ENCODE results near the gene SETD9. TPM values are rescaled to one million over a fixed set of nuclear protein-coding genes. Genes with fewer than 3 reads are reported as not detected.

Gene SETD9
- polyA plus RNA-seq, 4 donors, result 10.1 to 29.2 (median 15.0) TPM

- Histone ChIP-seq H3K4me3 (ENCODE audit: low read depth in 1 of 3, low read length in 3 of 3) (no peak overlapping the region), H3K27me3 (ENCODE audit: control insufficient read depth in 3 of 3, insufficient read depth in 3 of 3, low read length in 3 of 3) (no peaks in the 10 kb centered on the region), H3K9me3 (ENCODE audit: control insufficient read depth in 2 of 2, insufficient read depth in 1 of 2, low read depth in 1 of 2, low read length in 1 of 2) (no peaks in the 10 kb centered on the region), H3K4me1 (ENCODE audit: control insufficient read depth in 3 of 3, insufficient read depth in 2 of 3, low read depth in 1 of 3, low read length in 2 of 3) (peaks cover 0 to 16% (median 5%) of the 10 kb centered on the region in 3 donors), H3K27ac (ENCODE audit: low read depth in 1 of 3, low read length in 2 of 3) (no peak overlapping the region), H3K36me3 (ENCODE audit: control insufficient read depth in 3 of 3, insufficient read depth in 2 of 3, low read depth in 1 of 3, low read length in 3 of 3) (peaks cover 0 to 18% (median 1%) of the 10 kb centered on the region in 3 donors)
- WGBS, 3 donors, result 82 to 93% (median 89%) methylated on average over 2 of the region's 2 CpGs
- DNase-seq (no peak), FAIRE-seq (no peak)
Observed at GRCh38 chr5:56914678-56915077, 5.3 kb downstream of the SETD9 start.

GRCh38 chr5:56917534-56917933 lies 8.1 kb downstream of the SETD9 start:
- H3K36me3 ChIP-seq (ENCODE audit: control insufficient read depth in 3 of 3, insufficient read depth in 2 of 3, low read depth in 1 of 3, low read length in 3 of 3), result peaks cover 2 to 15% (median 3%) of the 10 kb centered on the region in 3 donors
- DNase-seq (peak; percentile 29 to 54), FAIRE-seq (no peak)
- peak overlapping the region in 2 of 3 donors; percentile 2 to 33 for H3K27ac ChIP-seq (ENCODE audit: low read depth in 1 of 3, low read length in 2 of 3)
- no peak overlapping the region for H3K4me3 ChIP-seq (ENCODE audit: low read depth in 1 of 3, low read length in 3 of 3)
- no peaks in the 10 kb centered on the region for H3K27me3 ChIP-seq (ENCODE audit: control insufficient read depth in 3 of 3, insufficient read depth in 3 of 3, low read length in 3 of 3)
- 0 to 59% (median 45%) methylated on average over 2 of the region's 2 CpGs for WGBS, 3 donors
- peaks cover 0 to 12% (median 0%) of the 10 kb centered on the region in 3 donors for H3K4me1 ChIP-seq (ENCODE audit: control insufficient read depth in 3 of 3, insufficient read depth in 2 of 3, low read depth in 1 of 3, low read length in 2 of 3)
- no peaks in the 10 kb centered on the region for H3K9me3 ChIP-seq (ENCODE audit: control insufficient read depth in 2 of 2, insufficient read depth in 1 of 2, low read depth in 1 of 2, low read length in 1 of 2)

- peak; percentile 64 to 70 for DNase-seq
- no peaks in the 10 kb centered on the region for H3K9me3 ChIP-seq (ENCODE audit: control insufficient read depth in 2 of 2, insufficient read depth in 1 of 2, low read depth in 1 of 2, low read length in 1 of 2)
- FAIRE-seq, result no peak
- H3K36me3 ChIP-seq (ENCODE audit: control insufficient read depth in 3 of 3, insufficient read depth in 2 of 3, low read depth in 1 of 3, low read length in 3 of 3), result peaks cover 4 to 17% (median 7%) of the 10 kb centered on the region in 3 donors
- H3K27ac ChIP-seq (ENCODE audit: low read depth in 1 of 3, low read length in 2 of 3), result peak overlapping the region in 1 of 3 donors; percentile 42
- WGBS, 3 donors, result 23 to 58% (median 34%) methylated on average over 2 of the region's 2 CpGs
- H3K4me3 ChIP-seq (ENCODE audit: low read depth in 1 of 3, low read length in 3 of 3), result no peak overlapping the region
- peaks cover 0 to 12% (median 0%) of the 10 kb centered on the region in 3 donors for H3K4me1 ChIP-seq (ENCODE audit: control insufficient read depth in 3 of 3, insufficient read depth in 2 of 3, low read depth in 1 of 3, low read length in 2 of 3)
- no peaks in the 10 kb centered on the region for H3K27me3 ChIP-seq (ENCODE audit: control insufficient read depth in 3 of 3, insufficient read depth in 3 of 3, low read length in 3 of 3)
Observed at GRCh38 chr5:56918054-56918453, 8.7 kb downstream of the SETD9 start.

GRCh38 chr5:56919942-56920662 lies 10.7 kb downstream of the SETD9 start:
- H3K27ac ChIP-seq (ENCODE audit: low read depth in 1 of 3, low read length in 2 of 3), result no peak overlapping the region
- H3K4me3 ChIP-seq (ENCODE audit: low read depth in 1 of 3, low read length in 3 of 3), result no peak overlapping the region
- H3K4me1 ChIP-seq (ENCODE audit: control insufficient read depth in 3 of 3, insufficient read depth in 2 of 3, low read depth in 1 of 3, low read length in 2 of 3), result peaks cover 0 to 12% (median 0%) of the 10 kb centered on the region in 3 donors
- DNase-seq (no peak), FAIRE-seq (no peak)
- no peaks in the 10 kb centered on the region for H3K9me3 ChIP-seq (ENCODE audit: control insufficient read depth in 2 of 2, insufficient read depth in 1 of 2, low read depth in 1 of 2, low read length in 1 of 2)
- no peaks in the 10 kb centered on the region for H3K27me3 ChIP-seq (ENCODE audit: control insufficient read depth in 3 of 3, insufficient read depth in 3 of 3, low read length in 3 of 3)
- WGBS, 3 donors, result 72 to 85% (median 78%) methylated on average over 1 of the region's 1 CpG
- peaks cover 11 to 13% (median 12%) of the 10 kb centered on the region in 3 donors for H3K36me3 ChIP-seq (ENCODE audit: control insufficient read depth in 3 of 3, insufficient read depth in 2 of 3, low read depth in 1 of 3, low read length in 3 of 3)

- Histone ChIP-seq H3K9me3 (ENCODE audit: control insufficient read depth in 2 of 2, insufficient read depth in 1 of 2, low read depth in 1 of 2, low read length in 1 of 2) (no peaks in the 10 kb centered on the region), H3K27me3 (ENCODE audit: control insufficient read depth in 3 of 3, insufficient read depth in 3 of 3, low read length in 3 of 3) (no peaks in the 10 kb centered on the region), H3K36me3 (ENCODE audit: control insufficient read depth in 3 of 3, insufficient read depth in 2 of 3, low read depth in 1 of 3, low read length in 3 of 3) (peaks cover 6 to 18% (median 12%) of the 10 kb centered on the region in 3 donors), H3K4me1 (ENCODE audit: control insufficient read depth in 3 of 3, insufficient read depth in 2 of 3, low read depth in 1 of 3, low read length in 2 of 3) (peaks cover 0 to 8% (median 0%) of the 10 kb centered on the region in 3 donors), H3K27ac (ENCODE audit: low read depth in 1 of 3, low read length in 2 of 3) (no peak overlapping the region), H3K4me3 (ENCODE audit: low read depth in 1 of 3, low read length in 3 of 3) (no peak overlapping the region)
- WGBS, 3 donors, result 96 to 98% (median 97%) methylated on average over 6 of the region's 6 CpGs
- FAIRE-seq, result no peak
- DNase-seq, result no peak
Observed at GRCh38 chr5:56922922-56923321, 13.5 kb downstream of the SETD9 start.

GRCh38 chr5:56934325-56934724 lies 24.9 kb downstream of the SETD9 start:
- Histone ChIP-seq H3K27ac (ENCODE audit: low read depth in 1 of 3, low read length in 2 of 3) (no peak overlapping the region), H3K27me3 (ENCODE audit: control insufficient read depth in 3 of 3, insufficient read depth in 3 of 3, low read length in 3 of 3) (no peaks in the 10 kb centered on the region), H3K36me3 (ENCODE audit: control insufficient read depth in 3 of 3, insufficient read depth in 2 of 3, low read depth in 1 of 3, low read length in 3 of 3) (peaks cover 8 to 28% (median 23%) of the 10 kb centered on the region in 3 donors), H3K4me1 (ENCODE audit: control insufficient read depth in 3 of 3, insufficient read depth in 2 of 3, low read depth in 1 of 3, low read length in 2 of 3) (no peaks in the 10 kb centered on the region), H3K4me3 (ENCODE audit: low read depth in 1 of 3, low read length in 3 of 3) (no peak overlapping the region), H3K9me3 (ENCODE audit: control insufficient read depth in 2 of 2, insufficient read depth in 1 of 2, low read depth in 1 of 2, low read length in 1 of 2) (no peaks in the 10 kb centered on the region)
- DNase-seq (peak in 1 of 2 donors; percentile 9), FAIRE-seq (no peak)
- WGBS, 3 donors, result 89 to 92% (median 89%) methylated on average over 1 of the region's 1 CpG

- H3K4me3 ChIP-seq (ENCODE audit: low read depth in 1 of 3, low read length in 3 of 3), result no peak overlapping the region
- H3K27ac ChIP-seq (ENCODE audit: low read depth in 1 of 3, low read length in 2 of 3), result no peak overlapping the region
- 74 to 80% (median 76%) methylated on average over 1 of the region's 1 CpG for WGBS, 3 donors
- H3K27me3 ChIP-seq (ENCODE audit: control insufficient read depth in 3 of 3, insufficient read depth in 3 of 3, low read length in 3 of 3), result no peaks in the 10 kb centered on the region
- FAIRE-seq, result no peak
- peak in 1 of 2 donors; percentile 43 for DNase-seq
- H3K36me3 ChIP-seq (ENCODE audit: control insufficient read depth in 3 of 3, insufficient read depth in 2 of 3, low read depth in 1 of 3, low read length in 3 of 3), result peaks cover 15 to 41% (median 24%) of the 10 kb centered on the region in 3 donors
- H3K9me3 ChIP-seq (ENCODE audit: control insufficient read depth in 2 of 2, insufficient read depth in 1 of 2, low read depth in 1 of 2, low read length in 1 of 2), result no peaks in the 10 kb centered on the region
- H3K4me1 ChIP-seq (ENCODE audit: control insufficient read depth in 3 of 3, insufficient read depth in 2 of 3, low read depth in 1 of 3, low read length in 2 of 3), result no peaks in the 10 kb centered on the region
Observed at GRCh38 chr5:56938858-56939257, 29.5 kb downstream of the SETD9 start.

- Histone ChIP-seq H3K27ac (ENCODE audit: low read depth in 1 of 3, low read length in 2 of 3) (no peak overlapping the region), H3K4me1 (ENCODE audit: control insufficient read depth in 3 of 3, insufficient read depth in 2 of 3, low read depth in 1 of 3, low read length in 2 of 3) (no peaks in the 10 kb centered on the region), H3K27me3 (ENCODE audit: control insufficient read depth in 3 of 3, insufficient read depth in 3 of 3, low read length in 3 of 3) (no peaks in the 10 kb centered on the region), H3K4me3 (ENCODE audit: low read depth in 1 of 3, low read length in 3 of 3) (no peak overlapping the region), H3K9me3 (ENCODE audit: control insufficient read depth in 2 of 2, insufficient read depth in 1 of 2, low read depth in 1 of 2, low read length in 1 of 2) (no peaks in the 10 kb centered on the region), H3K36me3 (ENCODE audit: control insufficient read depth in 3 of 3, insufficient read depth in 2 of 3, low read depth in 1 of 3, low read length in 3 of 3) (peaks cover 16 to 36% (median 24%) of the 10 kb centered on the region in 3 donors)
- DNase-seq (no peak), FAIRE-seq (no peak)
- WGBS, 3 donors, result 56 to 88% (median 68%) methylated on average over 1 of the region's 1 CpG
Observed at GRCh38 chr5:56941981-56942380, 32.6 kb downstream of the SETD9 start.
